ENCODE data around the gene PTPRN2. TPM values are rescaled to one million over a fixed set of nuclear protein-coding genes. Genes with fewer than 3 reads are reported as not detected.
"Not testable (repeated sequence)": the region's sequence is repeated elsewhere in the genome, so short reads cannot be mapped to it uniquely, and the experiment has no call there.

Gene PTPRN2
- polyA plus RNA-seq, 1 donor: 1.7 TPM

- no peak for DNase-seq (ENCODE audit: low read depth)
Measured at GRCh38 chr7:157513682-157514081, 1073.9 kb downstream of the PTPRN2 start.

DNA sequence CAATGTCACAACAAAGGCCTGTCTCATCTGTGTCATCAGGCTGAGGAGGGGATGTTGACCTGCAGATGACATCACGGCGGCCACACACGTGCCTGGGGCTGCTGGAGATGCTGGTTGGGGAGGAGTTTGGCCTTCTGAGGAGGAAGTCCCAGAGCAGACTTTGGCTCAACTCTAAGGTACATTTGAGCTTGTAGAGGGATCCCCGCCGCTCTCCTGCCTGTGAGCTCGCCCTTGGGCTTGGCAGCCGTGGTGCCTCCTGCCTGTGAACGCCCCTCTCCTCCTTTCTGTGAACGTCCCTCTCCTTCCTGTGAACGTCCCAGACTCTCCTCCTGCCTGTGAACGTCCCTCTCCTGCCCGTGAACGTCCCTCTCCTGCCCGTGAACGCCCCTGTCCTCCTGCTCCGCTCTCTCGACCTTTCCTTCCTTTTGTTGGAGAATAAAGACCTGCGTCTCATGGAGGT is 1074.4 kb downstream of the PTPRN2 start:
- no peak for DNase-seq (ENCODE audit: low read depth)

DNA sequence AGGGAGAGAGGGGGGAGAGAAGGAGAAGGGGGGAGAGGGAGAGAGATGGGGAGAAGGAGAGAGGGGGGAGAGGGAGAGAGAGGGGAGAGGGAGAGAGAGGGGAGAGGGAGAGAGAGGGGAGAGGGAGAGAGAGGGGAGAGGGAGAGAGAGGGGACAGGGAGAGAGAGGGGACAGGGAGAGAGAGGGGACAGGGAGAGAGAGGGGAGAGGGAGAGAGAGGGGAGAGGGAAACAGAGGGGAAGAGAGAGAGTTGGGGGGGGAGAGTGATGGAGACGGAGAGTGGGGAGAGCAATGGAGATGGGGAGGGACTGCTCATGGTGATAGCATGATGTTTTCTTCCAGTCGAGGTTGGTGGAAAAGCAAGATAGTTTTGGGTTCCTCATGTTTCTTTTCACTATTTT is 1078.4 kb downstream of the PTPRN2 start:
- DNase-seq (ENCODE audit: low read depth): no peak

GRCh38 chr7:157508477-157508881 is 1079.1 kb downstream of the PTPRN2 start:
- DNase-seq (ENCODE audit: low read depth): no peak

GRCh38 chr7:157507987-157508386 is 1079.6 kb downstream of the PTPRN2 start:
- DNase-seq (ENCODE audit: low read depth): no peak

GRCh38 chr7:157506268-157506667 is 1081.4 kb downstream of the PTPRN2 start:
- no peak for DNase-seq (ENCODE audit: low read depth)

DNA sequence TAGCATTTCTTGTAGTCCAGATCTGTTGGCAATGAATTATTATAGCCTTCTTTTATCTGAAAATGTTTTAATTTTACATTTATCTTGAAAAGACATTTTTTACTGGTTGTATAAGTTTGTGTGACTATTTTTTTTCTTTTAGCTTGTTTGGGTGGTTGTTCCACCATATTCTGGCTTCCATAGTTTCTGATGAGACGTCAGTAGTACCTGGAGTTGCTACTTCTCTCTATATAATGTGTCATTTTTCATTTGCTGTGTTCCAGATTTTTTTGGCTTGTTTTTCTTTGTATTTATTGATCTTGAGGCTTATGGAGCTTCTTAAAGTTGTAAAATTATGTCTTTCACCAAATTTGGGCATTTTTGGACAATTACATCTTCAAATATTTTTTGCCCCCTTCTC is 1082.0 kb downstream of the PTPRN2 start:
- no peak for DNase-seq (ENCODE audit: low read depth)

GRCh38 chr7:157503229-157503628 is 1084.4 kb downstream of the PTPRN2 start:
- no peak for DNase-seq (ENCODE audit: low read depth)

DNA sequence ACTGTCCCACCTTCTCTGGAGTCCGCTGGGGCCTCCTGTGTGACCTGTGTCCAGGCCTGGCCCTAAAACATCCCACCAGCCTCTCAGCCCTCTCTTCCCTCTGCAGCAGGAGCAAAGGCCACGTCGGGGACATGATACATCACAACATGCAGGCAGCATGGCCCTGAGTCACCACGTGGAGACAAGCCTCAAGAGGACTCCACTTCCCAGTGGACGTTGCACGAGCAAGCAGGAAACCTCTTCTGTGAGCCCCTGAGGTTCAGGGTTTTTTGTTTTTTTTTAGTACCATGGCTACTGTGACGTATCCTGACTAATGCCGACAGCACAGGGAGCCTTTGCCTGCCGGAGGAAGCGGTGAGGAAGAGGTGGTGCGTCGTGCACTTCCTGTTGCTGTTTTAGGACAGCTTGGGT is 1084.9 kb downstream of the PTPRN2 start:
- no peak for DNase-seq (ENCODE audit: low read depth)

DNA sequence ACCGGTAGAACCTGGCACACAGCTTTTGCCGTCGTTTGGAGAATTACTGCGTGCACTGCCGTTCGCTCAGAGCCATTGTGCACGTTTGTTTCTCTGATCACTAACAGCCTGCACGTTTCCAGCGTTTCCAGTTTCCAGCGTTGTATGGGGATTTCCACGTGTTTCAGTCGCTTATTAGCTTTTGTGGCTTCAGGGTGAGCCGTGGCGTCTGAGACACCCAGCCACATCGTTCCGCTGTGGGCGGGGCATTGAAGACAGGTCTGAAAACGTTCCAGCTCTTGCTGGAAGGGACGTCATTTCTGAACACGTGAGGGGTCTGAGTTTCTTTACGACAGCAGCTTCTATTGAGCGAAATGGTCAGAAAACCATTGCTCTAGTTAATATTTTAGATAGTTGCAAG is 1086.0 kb downstream of the PTPRN2 start:
- DNase-seq (ENCODE audit: low read depth): no peak

GRCh38 chr7:157500989-157501540 is 1086.6 kb downstream of the PTPRN2 start:
- not testable (repeated sequence) for DNase-seq (ENCODE audit: low read depth)

GRCh38 chr7:157500171-157500960 is 1087.3 kb downstream of the PTPRN2 start:
- DNase-seq (ENCODE audit: low read depth): no peak

DNA sequence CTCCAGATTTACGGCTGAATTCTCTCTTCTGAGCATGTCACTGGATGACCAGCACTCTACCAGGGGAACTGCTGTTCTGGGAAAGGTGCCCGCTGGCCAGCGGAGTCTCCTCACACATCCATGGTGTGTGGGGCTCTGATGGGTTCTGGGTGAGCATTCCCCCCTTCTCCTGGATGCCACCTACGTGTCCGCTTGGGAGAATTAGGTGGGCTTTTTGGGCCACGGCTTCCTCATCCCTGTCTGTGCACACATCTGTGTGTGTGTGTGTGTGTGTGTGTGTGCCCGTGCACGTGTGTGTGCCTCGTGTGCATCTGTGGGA is 1087.8 kb downstream of the PTPRN2 start:
- DNase-seq (ENCODE audit: low read depth): no peak

GRCh38 chr7:157499121-157499834 is 1088.3 kb downstream of the PTPRN2 start:
- no peak for DNase-seq (ENCODE audit: low read depth)

GRCh38 chr7:157498657-157499056 is 1089.0 kb downstream of the PTPRN2 start:
- no peak for DNase-seq (ENCODE audit: low read depth)

- no peak for DNase-seq (ENCODE audit: low read depth)
Measured at GRCh38 chr7:157497744-157498651, 1089.6 kb downstream of the PTPRN2 start.

DNA sequence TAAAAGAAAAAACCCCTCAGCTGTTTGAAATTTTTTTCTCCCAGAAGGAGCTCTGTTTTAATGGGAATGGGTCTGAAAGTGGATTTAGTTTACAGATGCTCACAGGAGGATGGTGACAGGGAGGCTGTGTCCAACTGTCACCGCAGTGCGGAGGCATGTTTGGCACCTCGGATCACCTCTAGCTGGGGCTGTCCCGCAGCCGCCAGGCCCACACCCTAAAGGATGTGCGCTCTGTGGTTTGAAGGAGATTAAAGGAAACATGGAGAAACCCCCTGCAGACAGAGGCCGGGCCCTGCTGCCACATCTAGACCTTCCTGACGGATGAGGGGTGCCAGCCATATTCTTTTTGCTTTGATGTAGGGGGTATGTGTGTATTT is 1090.3 kb downstream of the PTPRN2 start:
- DNase-seq (ENCODE audit: low read depth): no peak

DNA sequence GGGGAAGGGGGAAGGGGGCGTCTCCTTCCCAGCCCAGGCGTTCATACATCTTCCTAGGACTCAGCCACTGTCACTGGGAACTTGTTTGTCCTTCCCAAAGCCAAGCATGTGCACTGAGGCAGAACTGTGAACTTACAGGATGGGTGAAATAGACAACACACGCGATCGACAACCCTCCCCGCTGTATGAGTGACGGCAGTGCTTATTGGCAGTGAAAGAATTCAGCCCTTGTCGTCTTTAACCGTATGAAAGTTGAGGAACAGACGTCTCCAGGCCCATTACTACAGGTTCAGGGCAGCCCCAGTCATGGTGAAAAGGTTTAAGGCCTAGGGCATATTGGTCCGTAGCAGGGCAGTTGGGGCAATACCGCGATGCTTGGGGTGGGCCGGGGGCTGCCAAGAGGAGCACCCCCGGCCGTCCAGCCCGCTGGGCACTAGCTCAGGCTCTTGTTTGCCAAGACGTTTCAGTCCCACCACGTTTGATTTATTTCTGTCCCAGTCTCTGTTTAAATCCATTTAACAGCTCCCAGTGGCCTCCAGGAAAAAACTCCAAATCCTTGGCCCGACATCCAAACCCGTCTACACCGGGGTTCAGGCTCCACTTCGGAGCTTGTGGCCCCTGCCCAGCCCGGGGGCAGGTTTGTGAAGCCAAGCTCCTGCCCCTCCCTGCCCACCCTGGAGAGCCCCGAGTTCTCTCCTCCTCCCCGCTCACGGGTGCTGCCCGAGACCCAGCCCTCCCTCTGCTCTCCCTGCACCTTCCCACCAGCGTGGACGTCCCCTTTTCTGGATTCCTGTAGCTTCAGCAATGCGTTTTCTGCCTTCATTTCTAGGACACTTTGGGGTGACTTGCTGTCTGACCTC is 1091.0 kb downstream of the PTPRN2 start:
- DNase-seq (ENCODE audit: low read depth): no peak

- DNase-seq (ENCODE audit: low read depth): no peak
Measured at GRCh38 chr7:157495594-157495993, 1092.0 kb downstream of the PTPRN2 start.

- DNase-seq (ENCODE audit: low read depth): no peak
Measured at GRCh38 chr7:157495177-157495553, 1092.5 kb downstream of the PTPRN2 start.
